Stomach (tissue), 4 donors: ENCODE data around the gene SNX19.

Experiments
- POLR2AphosphoS5 ChIP-seq, 3 donors: sonication (generic); formaldehyde crosslinking; IDR thresholded peaks; one replicate each; pipeline ENCODE4 v1.6.1; 2016; ENCODE audit warnings: antibody characterized with exemption in 3 of 3
- TF ChIP-seq, protein P1 (sequence below), 7 experiments: fragments of 450-650 bp in 4 of 7; fragments of 200-600 bp in 3 of 7; sonication (generic) in 3 of 7; IDR thresholded peaks; one replicate each; pipeline ENCODE4 v1.5.1; 2016 to 2019; ENCODE audit warnings: antibody characterized with exemption in 7 of 7, control low read depth in 2 of 7, mild to moderate bottlenecking in 1 of 7

- TF ChIP-seq, protein P1, sequence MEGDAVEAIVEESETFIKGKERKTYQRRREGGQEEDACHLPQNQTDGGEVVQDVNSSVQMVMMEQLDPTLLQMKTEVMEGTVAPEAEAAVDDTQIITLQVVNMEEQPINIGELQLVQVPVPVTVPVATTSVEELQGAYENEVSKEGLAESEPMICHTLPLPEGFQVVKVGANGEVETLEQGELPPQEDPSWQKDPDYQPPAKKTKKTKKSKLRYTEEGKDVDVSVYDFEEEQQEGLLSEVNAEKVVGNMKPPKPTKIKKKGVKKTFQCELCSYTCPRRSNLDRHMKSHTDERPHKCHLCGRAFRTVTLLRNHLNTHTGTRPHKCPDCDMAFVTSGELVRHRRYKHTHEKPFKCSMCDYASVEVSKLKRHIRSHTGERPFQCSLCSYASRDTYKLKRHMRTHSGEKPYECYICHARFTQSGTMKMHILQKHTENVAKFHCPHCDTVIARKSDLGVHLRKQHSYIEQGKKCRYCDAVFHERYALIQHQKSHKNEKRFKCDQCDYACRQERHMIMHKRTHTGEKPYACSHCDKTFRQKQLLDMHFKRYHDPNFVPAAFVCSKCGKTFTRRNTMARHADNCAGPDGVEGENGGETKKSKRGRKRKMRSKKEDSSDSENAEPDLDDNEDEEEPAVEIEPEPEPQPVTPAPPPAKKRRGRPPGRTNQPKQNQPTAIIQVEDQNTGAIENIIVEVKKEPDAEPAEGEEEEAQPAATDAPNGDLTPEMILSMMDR (IDR thresholded peaks at IDR 0.05): no peak
- TF ChIP-seq POLR2AphosphoS5 (IDR thresholded peaks at IDR 0.05): no peak
Measured at GRCh38 chr11:130908061-130908460, 8.2 kb downstream of the SNX19 start.
